Measurements from ENCODE around the gene LRRC28.

LRRC28 gene

GRCh38 chr15:99275525-99276128 lies 24.3 kb downstream of the LRRC28 start:
- no peak overlapping the region for H3K4me3 ChIP-seq (replicated peaks; ENCODE audit: low read depth, low read length)
- no peak for TF ChIP-seq CTCF (IDR thresholded peaks at IDR 0.05; ENCODE audit: low read depth, low read length, missing control alignments)
- no peak for DNase-seq (ENCODE audit: extremely low read depth, low read depth)

GRCh38 chr15:99279290-99279689 lies 28.0 kb downstream of the LRRC28 start:
- DNase-seq (ENCODE audit: extremely low read depth, low read depth) = no peak
- TF ChIP-seq CTCF (IDR thresholded peaks at IDR 0.05; ENCODE audit: low read depth, low read length, missing control alignments) = no peak
- no peak overlapping the region for H3K4me3 ChIP-seq (replicated peaks; ENCODE audit: low read depth, low read length)

GRCh38 chr15:99279827-99280226 lies 28.5 kb downstream of the LRRC28 start:
- TF ChIP-seq CTCF (IDR thresholded peaks at IDR 0.05; ENCODE audit: low read depth, low read length, missing control alignments) = no peak
- no peak for DNase-seq (ENCODE audit: extremely low read depth, low read depth)
- no peak overlapping the region for H3K4me3 ChIP-seq (replicated peaks; ENCODE audit: low read depth, low read length)

- DNase-seq (ENCODE audit: extremely low read depth, low read depth) = no peak
- TF ChIP-seq CTCF (IDR thresholded peaks at IDR 0.05; ENCODE audit: low read depth, low read length, missing control alignments) = no peak
- H3K4me3 ChIP-seq (replicated peaks; ENCODE audit: low read depth, low read length) = no peak overlapping the region
These were observed 30.8 kb downstream of the LRRC28 start for GRCh38 chr15:99282121-99282520.

- no peak overlapping the region for H3K4me3 ChIP-seq (replicated peaks; ENCODE audit: low read depth, low read length)
- DNase-seq (ENCODE audit: extremely low read depth, low read depth) = no peak
- no peak for TF ChIP-seq CTCF (IDR thresholded peaks at IDR 0.05; ENCODE audit: low read depth, low read length, missing control alignments)
These were observed 31.3 kb downstream of the LRRC28 start for GRCh38 chr15:99282586-99282985.

- no peak for DNase-seq (ENCODE audit: extremely low read depth, low read depth)
- H3K4me3 ChIP-seq (replicated peaks; ENCODE audit: low read depth, low read length) = no peak overlapping the region
- TF ChIP-seq CTCF (IDR thresholded peaks at IDR 0.05; ENCODE audit: low read depth, low read length, missing control alignments) = no peak
These were observed 32.4 kb downstream of the LRRC28 start for GRCh38 chr15:99283717-99284116.

GRCh38 chr15:99291643-99292042 lies 40.4 kb downstream of the LRRC28 start:
- H3K4me3 ChIP-seq (replicated peaks; ENCODE audit: low read depth, low read length) = no peak overlapping the region
- no peak for TF ChIP-seq CTCF (IDR thresholded peaks at IDR 0.05; ENCODE audit: low read depth, low read length, missing control alignments)
- no peak for DNase-seq (ENCODE audit: extremely low read depth, low read depth)

Data from HFF-Myc (cell line).